ENCODE results near the gene DENND1A. TPM values are rescaled to one million over a fixed set of nuclear protein-coding genes. Genes with fewer than 3 reads are reported as not detected.

The DENND1A gene
- total RNA-seq, 1 donor from 2014 or later: 12.6 TPM

DNA sequence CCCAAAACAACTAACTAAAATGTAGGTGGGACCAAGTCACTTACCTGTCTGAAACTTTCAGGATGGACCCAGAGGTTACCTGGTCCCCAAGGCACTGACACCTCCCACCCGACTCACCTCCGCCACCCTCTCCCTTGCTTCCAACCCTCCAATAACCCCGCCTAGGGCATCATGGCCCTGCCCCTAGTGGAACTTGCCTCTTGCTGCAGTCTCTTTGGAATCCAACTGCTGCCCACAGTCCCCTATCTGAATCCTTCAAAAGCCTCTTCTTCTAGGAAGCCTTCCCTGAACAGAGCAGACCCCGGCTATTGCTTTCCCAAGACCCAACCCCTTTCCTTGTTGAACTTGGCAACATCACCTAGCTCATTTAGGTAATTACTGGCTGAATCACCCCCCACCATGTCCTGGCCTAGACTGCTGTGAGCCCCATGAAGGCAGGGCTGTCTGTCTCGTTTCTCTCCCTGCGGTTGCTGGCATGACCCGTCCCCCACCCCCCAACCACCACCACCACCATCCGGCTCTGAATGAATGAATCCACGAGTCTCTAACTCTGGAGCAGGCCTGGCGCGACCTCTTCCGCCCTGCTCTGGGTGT is 564.5 kb downstream of the DENND1A start:
- intact Hi-C loops (cut with DNase I): no loop called here
- ATAC-seq (ENCODE audit: poor library complexity): no peak
- DNase-seq: no peak

DNA sequence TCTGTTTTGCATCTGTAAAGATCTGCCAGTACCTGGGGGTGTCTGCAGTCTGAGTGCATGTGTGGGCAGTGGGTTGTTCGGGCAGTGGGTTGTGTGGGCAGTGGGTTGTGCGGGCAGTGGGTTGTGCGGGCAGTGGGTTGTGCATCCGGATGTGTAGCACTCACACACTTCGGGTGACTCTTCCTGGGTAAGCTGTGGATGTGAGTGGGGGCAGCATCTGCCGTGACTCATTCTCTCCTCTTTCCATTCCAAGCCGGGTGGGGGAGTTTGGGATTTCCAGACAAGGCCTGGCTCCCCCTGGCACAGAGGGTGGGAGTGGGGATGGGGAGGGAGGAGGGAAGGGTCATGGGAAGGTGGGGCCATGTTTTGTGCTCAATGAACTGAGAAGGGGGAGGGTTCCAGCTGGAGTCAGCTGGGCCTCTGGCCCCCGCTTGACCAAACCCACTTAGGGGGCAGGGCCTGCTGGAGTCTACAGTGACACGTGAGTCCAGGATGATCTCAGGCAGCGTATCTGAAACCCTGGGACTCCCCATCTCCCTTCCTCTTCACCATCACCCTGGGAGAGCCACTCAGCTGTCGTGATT is 565.6 kb downstream of the DENND1A start:
- intact Hi-C loops (cut with DNase I): no loop called here
- DNase-seq (no peak), ATAC-seq (ENCODE audit: poor library complexity) (no peak)

DNA sequence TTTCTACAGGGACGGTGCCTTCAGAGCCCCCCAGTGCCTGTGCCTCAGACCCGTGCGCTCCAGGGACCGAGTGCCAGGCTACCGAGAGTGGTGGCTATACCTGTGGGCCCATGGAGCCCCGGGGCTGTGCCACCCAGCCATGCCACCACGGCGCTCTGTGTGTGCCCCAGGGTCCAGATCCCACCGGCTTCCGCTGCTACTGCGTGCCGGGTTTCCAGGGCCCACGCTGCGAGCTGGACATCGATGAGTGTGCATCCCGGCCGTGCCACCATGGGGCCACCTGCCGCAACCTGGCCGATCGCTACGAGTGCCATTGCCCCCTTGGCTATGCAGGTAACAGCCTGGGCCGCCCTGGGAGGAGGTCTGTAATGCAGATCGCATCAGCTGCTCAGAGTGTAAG is 567.1 kb downstream of the DENND1A start:
- DNase-seq (no peak), ATAC-seq (ENCODE audit: poor library complexity) (no peak)
- intact Hi-C loops (cut with DNase I): no loop called here

DNA sequence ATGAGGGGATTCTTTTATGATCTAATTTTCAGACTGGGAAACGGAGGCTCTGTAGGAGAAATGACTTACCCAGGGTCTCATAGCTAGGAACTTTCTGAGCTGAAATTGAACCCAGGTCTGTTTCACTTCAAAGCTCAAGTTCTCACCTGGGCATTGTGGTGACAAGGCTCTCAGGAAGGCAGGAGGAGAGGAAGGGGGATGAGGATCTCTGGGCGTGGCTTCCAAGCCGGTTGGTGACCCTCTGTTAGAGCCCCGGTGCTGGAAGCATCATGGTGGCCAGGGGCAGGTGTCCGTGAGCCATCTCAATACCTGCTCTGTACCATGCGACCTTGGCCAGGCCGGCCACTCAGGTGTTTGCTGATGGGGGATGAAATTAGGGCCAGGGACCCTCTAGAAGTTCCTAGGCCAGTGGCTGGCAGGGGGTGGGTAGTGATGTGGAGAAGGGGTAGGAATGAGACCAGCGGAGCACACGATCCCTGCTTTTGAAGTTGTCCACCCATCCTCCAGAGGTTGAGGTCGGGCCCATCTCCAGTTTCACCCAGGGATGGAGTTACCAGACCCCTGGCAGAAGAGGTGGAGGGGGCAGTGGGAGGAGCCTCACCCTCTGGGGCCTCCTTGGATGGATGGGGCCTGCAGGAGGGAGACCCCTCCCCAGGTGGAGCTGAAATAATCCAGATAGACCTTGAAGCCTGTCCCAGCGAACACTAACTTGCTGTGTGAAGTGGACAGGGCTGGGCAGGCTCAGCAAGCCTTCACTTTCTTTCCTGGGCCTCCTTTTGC is 568.0 kb downstream of the DENND1A start:
- intact Hi-C loops (cut with DNase I): no loop called here
- DNase-seq: no peak
- no peak for ATAC-seq (ENCODE audit: poor library complexity)

DNA sequence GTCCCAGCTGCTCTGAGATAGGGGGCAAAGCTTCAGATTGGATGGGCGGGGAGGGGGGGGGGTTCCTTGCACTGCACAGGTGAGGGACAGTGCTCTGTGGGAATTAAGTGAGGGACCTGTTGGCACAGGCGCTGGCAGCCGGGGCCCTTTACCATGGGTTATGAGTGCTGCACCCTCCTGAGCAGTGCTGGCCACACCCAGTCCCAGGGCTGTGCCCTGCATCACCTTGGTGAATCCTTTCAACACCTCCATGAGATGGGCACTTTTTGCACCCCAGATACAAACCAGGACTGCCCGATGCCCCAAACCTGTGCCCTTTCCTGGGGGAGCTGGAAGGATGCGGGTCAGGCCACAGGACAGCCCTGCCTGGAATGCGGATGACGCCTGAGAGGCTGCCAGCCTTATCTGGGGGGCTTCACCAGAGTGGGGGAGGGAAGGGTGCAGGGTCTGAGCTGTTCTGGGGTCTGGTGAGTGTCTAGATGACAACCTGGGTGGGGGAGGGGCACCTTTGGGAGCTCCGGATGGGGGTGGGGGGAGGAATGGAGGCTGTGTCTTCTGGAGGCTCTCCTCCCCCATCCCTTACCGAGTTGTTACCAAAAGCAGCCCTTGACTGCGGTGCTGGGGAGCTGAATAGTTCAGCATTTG is 568.7 kb downstream of the DENND1A start:
- DNase-seq: no peak
- intact Hi-C loops (cut with DNase I): no loop called here
- no peak for ATAC-seq (ENCODE audit: poor library complexity)

DNA sequence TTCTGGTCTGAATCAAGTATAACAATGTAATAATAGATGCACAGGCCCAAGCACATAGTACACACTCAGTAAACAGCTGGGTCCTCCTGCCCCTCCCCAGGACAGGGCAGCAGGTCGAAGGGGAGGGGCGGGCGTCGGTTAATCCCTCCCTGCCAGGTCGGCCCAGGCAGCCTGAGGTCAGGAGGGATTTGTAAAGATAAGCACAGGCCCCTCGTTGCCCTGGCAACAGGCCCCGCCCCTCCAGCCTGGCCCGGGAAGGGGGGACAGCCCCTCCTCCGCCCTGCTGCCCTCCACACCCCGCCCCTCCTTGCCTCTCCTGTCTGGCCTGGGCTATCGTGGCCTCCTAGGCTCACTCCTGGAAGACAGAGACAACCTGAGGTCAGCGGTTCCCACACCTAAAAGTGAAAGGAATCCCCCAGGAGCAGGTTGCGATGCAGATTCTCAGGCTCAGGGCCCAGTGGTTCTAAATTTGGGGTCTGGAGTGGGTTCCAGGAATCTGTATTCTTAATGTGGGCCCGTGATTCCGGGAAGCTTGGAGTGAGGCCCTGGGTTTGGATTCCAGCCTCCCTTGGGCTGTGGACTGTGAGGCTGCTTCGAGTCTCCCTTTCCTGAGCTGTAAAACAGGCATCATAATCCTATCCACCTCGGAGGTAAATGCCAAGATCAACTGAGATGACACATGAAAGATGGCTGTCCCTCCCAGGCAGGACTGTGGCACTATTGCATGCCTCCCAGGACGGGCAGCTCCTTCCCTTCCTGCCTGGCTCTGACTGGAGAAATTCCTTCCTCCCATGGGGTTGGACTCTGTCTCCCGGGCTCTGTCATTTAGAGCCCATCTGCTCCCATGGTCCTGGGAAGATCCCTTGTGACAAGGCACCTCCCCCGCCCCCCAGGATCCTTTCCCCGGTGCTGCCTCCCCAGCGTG is 569.5 kb downstream of the DENND1A start:
- DNase-seq (no peak), ATAC-seq (ENCODE audit: poor library complexity) (peak; percentile 24)
- intact Hi-C loops (cut with DNase I): no loop called here

DNA sequence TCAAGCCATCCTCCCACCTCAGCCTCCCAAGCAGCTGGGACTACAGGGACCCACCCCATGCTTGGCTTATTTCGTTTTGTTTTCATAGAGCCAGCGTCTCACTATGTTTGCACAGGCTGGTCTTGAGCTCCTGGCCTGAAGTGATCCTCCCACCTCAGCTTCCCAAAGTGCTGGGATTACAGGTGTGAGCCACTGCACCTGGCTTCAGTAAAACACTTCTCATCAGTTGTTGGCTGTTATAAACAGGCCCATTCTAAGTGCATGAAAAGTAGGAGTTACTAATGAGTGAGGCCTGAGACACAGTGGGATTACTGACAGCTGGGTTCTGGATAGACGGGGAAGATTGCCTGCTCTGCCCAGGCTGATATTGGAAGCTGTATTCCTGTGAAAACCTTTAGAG is 570.4 kb downstream of the DENND1A start:
- DNase-seq (no peak), ATAC-seq (ENCODE audit: poor library complexity) (no peak)
- intact Hi-C loops (cut with DNase I): no loop called here

DNA sequence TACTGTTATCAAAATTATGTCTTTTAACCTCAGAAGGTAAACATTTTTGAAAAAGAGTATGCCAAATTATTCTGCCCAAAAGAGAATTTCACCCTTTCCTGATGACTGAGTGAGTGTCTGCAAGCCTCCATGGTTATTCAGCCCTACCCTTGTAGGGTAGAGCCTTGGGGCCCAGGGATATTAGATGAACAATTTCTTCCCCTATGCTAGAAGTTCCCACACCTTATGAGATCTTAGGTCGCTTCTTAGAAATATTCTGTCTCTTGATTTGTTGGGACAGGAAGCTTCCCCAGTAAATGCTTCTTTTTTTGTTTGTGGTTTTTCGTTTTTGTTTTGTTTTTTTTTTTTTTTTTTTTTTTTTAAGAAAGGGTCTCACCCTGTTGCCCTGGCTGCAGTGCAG is 570.8 kb downstream of the DENND1A start:
- no peak for ATAC-seq (ENCODE audit: poor library complexity)
- intact Hi-C loops (cut with DNase I): no loop called here
- DNase-seq: no peak

DNA sequence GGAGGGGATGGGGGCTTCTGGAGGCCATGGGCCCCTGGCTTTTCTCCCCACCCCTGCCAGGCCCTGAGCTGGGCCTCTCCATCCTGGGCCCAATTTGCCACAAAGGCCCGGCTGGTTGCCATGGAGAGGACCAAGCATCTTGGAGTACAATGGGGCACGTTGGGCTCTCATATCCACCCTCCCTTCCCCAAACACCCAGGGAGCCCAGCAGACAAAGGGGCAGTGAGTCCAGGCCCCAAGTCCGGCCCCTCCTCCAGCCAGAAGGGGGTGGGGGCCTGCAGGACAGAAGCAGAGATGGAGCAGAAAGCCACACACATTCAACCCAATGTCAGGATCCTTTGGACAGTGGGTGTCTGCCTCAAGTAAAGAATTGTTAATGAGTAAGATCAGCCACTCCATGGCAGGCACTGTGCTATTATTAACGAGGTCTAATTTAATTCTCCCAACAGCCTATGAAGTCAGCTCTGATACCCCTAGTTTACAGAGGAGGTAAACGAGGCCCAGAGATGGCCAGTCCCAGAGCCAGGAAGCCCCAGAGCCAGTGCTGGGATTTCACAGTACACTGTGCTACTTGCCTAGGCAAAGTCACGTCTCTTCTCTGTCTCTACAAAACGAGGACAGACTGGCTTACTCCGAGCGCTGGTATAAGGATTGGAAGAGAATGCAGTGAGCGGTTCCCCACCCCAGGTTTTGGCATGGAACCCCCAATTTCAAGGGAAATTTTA is 571.6 kb downstream of the DENND1A start:
- DNase-seq: no peak

DNA sequence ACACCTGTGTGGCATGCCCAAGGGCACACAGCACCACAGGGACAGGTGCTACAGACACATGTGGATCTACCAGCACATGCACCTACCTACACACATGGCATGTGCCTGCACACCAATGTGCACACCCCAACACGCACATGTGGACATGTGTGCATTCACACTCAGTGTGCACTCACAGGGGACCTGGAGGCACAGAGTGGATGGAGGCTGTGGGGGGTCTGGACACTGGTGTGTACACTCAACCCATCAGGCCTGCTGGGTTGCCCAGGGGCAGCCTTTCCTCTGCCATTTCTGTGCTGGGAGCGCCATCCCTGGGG is 572.2 kb downstream of the DENND1A start:
- intact Hi-C loops (cut with DNase I): no loop called here
- no peak for ATAC-seq (ENCODE audit: poor library complexity)
- DNase-seq: no peak

More for the DNA sequence above, 571.6 kb downstream of the DENND1A start:
- intact Hi-C loops (cut with DNase I): no loop called here
- no peak for ATAC-seq (ENCODE audit: poor library complexity)

DNA sequence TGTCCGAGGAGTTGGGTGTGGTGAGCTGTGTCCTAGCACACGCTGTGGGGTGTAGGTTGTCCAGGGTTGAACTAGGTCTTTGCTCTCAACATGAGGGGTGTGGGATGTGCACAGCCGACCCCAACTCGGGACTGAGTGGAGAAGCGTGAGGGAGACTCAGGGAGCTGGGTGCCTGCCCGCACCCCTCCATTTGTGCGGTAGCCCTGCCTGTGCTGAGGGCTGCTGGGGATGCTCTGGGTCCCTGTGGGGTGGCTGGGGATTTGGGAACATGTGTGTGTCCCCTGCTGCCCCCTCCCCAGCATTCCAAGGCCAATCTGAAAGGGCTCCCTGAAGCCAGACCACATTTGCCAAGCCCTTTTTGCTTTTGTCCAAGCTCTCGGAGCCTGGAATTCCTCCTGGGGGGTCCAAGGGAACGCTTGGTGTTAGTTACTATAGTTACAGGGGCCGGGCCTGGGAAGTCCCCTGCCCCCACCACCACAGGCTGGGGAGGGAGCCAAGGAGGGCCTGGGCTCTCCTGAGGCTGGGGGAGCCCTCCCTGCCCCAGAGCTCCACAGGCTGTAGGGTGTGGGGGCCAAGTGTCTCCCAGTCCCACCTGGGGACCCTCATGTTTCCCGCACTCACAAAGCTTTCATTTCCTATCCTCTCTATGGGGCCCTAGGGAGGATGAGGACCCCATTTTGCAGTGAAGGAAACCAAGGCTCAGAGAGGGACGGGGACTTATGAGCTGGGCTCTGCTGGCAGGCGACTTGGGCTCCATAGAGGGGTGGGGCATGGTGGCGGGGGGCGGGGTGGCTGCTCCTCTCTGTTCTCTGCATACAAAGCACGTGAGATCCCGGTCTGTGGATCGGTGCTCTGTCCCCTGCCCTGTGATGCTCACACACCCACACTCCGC is 572.8 kb downstream of the DENND1A start:
- DNase-seq: no peak
- no peak for ATAC-seq (ENCODE audit: poor library complexity)
- intact Hi-C loops (cut with DNase I): no loop called here

DNA sequence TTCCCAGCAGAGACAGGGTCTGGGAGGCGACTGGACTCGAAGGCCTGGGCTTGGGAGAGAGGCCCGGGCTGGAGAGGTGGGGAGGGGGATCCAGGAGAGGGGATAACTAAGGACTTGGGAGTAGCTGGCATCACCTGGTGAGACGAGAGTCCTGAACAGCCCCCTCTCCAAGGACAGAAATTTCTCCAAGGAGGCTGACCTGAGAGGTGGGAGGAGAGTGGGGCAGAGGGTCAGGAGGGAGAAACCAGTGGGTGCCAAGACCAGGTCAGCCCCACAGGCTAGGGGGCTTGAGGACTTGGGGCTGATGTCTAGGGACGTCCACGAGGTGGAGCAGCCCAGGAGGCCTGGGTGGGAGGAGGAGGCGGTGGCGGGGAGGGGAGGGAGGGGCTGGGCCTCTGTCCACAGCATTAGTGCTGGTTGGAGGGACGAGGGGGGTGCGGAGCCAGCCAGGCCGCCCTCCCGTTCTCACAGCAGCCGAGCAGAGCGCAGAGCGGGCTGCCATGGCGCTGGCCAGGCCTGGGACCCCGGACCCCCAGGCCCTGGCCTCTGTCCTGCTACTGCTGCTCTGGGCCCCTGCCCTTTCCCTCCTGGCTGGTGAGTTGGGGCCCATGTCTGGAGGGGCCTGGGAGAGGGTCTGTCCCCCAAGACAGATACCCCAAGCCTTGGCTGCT is 574.0 kb downstream of the DENND1A start, which contains the start of gene CRB2:
CRB2 (plus strand) TSS at position 437 of the 671 bp plus-strand sequence; CDS start at position 501, 64 bp downstream.
- intact Hi-C loops (cut with DNase I): no loop called here
- no peak for DNase-seq

DNA sequence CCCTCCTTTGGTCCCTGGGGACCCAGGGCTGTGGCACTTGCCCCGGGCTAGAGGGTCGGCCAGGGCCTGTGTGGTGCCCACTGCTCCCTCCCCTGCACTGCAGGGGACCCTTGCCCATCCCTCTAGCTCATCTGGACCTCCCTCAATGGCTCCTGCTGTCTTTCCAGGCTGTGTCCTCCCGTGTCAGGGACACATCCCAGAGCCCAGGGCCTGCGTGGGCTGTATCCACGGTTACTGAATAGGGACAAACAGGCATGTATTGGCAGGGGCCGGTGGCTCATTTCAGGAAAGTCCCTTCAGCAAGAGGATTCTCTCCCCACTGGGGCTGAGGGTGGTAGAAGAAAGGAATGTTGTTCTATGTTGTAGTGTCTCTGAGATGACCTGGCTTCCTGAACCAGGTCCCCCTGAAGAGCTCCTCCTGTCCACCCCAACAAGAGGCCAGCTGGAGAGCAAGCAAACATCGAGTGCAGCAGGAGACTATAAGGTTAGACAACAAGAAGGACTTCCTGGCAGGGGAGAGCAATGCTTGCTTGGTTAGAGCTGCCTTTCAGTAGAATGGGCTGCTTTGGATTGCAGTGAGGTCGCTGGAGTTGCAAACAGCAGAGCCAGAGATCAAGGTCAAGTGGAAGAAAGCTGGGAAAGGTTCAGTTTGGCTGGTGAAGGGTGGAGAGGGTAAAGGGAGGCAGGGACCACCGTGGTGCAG is 575.0 kb downstream of the DENND1A start:
- ATAC-seq (ENCODE audit: poor library complexity) (no peak), DNase-seq (no peak)
- intact Hi-C loops (cut with DNase I): loop anchor here (5.0 kb wide), 1 partner anchor 273 kb away; no protein-coding TSS in a partner anchor

More for the DNA sequence above, 574.0 kb downstream of the DENND1A start, which contains the start of gene CRB2:
- no peak for ATAC-seq (ENCODE audit: poor library complexity)

DNA sequence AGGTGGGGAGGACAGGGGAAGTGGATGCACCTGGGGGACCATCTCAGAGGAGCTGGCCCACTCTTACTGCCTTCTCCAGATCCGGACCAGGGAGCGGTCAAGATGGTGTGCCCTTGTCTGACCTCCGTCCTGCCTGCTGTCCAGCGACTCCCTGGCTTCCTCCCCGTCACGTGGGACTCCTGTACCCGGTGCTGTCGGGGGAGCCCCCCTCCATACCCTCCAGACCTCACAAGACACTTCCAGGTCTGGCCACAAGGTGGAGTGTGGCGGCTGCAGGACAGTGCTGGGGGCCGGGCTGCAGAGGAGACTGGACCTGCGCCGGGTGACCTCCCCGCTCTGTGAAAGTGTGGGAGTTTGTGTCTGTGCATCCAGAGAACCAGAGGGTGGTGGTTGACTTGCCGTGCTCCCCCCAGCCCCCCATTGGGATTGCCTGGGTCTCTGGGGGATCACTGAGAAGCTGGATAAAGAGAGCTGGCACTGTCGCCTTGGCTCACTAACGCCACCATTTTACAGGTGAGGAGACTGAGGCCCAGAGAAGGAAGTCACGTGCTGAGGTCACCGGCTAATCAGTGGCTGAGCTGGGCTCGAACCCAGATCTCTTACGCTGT is 575.8 kb downstream of the DENND1A start:
- intact Hi-C loops (cut with DNase I): loop anchor here (5.0 kb wide), 1 partner anchor 272 kb away; no protein-coding TSS in a partner anchor
- ATAC-seq (ENCODE audit: poor library complexity) (peak; percentile 73), DNase-seq (peak; percentile 70)

DNA sequence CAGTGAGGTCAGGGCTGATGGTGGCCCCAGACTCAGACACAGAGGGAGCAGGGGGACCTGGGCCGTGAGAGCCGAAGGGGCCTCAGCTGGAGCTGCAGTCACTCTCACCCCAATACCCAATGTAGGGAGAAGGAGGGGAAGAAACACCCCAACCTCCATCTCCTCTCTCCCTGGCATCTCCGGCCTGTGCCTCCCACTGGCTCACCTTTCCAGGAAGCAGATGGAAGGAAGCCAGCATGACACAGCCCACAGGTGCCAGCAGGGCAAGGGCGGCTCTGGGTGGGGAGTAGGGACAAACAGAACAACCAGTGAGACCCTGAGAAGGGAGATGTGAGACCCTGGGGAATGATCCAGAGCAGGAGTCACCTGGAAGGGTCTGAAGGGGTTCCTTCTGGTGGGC is 576.9 kb downstream of the DENND1A start:
- DNase-seq (no peak), ATAC-seq (ENCODE audit: poor library complexity) (no peak)
- intact Hi-C loops (cut with DNase I): loop anchor here (5.0 kb wide), 1 partner anchor 271 kb away; no protein-coding TSS in a partner anchor
